SIG-M5 (cell line): ENCODE results near the gene NDUFA11.

Experiments used
- DNase-seq: peaks from one replicate; lab custom pipeline; 2025; lab: John Stamatoyannopoulos, UW

Gene NDUFA11

GRCh38 chr19:5932609-5933262 lies 29.1 kb upstream of the NDUFA11 start:
- DNase-seq, result no peak

GRCh38 chr19:5932146-5932545 lies 28.6 kb upstream of the NDUFA11 start:
- DNase-seq, result no peak

- DNase-seq, result no peak
Observed at GRCh38 chr19:5931251-5931650, 27.7 kb upstream of the NDUFA11 start.

GRCh38 chr19:5929625-5930024 lies 26.0 kb upstream of the NDUFA11 start:
- DNase-seq, result no peak

GRCh38 chr19:5929179-5929578 lies 25.6 kb upstream of the NDUFA11 start:
- DNase-seq, result no peak

- no peak for DNase-seq
Observed at GRCh38 chr19:5927441-5927821, 23.8 kb upstream of the NDUFA11 start.

GRCh38 chr19:5926641-5927440 lies 23.3 kb upstream of the NDUFA11 start:
- no peak for DNase-seq

GRCh38 chr19:5925830-5926427 lies 22.3 kb upstream of the NDUFA11 start:
- DNase-seq, result no peak

- DNase-seq, result no peak
Observed at GRCh38 chr19:5923356-5923755, 19.8 kb upstream of the NDUFA11 start.

- no peak for DNase-seq
Observed at GRCh38 chr19:5922161-5922545, 18.6 kb upstream of the NDUFA11 start.

GRCh38 chr19:5921516-5922160 lies 18.0 kb upstream of the NDUFA11 start:
- no peak for DNase-seq

GRCh38 chr19:5918463-5919079 lies 15.0 kb upstream of the NDUFA11 start:
- no peak for DNase-seq

GRCh38 chr19:5917431-5918107 lies 14.0 kb upstream of the NDUFA11 start:
- no peak for DNase-seq

- no peak for DNase-seq
Observed at GRCh38 chr19:5916181-5916708, 12.7 kb upstream of the NDUFA11 start.

- DNase-seq, result no peak
Observed at GRCh38 chr19:5915782-5916165, 12.2 kb upstream of the NDUFA11 start.

GRCh38 chr19:5914946-5915781 lies 11.6 kb upstream of the NDUFA11 start:
- DNase-seq, result no peak

- DNase-seq, result no peak
Observed at GRCh38 chr19:5914358-5914774, 10.8 kb upstream of the NDUFA11 start.

- no peak for DNase-seq
Observed at GRCh38 chr19:5913739-5914357, 10.3 kb upstream of the NDUFA11 start, which contains the start of gene CAPS. CAPS (plus strand) TSS chr19:5914254; CDS start chr19:5914407, 153 bp downstream.

- no peak for DNase-seq
Observed at GRCh38 chr19:5911366-5911765, 7.8 kb upstream of the NDUFA11 start.

- DNase-seq, result no peak
Observed at GRCh38 chr19:5910638-5910907, 7.0 kb upstream of the NDUFA11 start.
